Right lung (tissue), 5 donors: ENCODE measurements around the gene UTY. TPM values are rescaled to one million over a fixed set of nuclear protein-coding genes. Genes with fewer than 3 reads are reported as not detected.

Source experiments
- DNase-seq, 2 donors: peaks; one replicate each; pipeline ENCODE4 v3.0.0-alpha.2; 2013
- polyA plus RNA-seq, 5 donors: library from polyadenylated mRNA; unstranded; fragments of 120-200 nt; gene quantifications; one replicate each; pipeline versions ENCODE4 v1.2.1 to v1.2.3, GENCODE V29; 2013; ENCODE audit warnings: inconsistent platforms in 1 of 5, low replicate concordance in 1 of 5; ENCODE audit not compliant: insufficient read length in 5 of 5, insufficient read depth in 1 of 5

Gene UTY
- polyA plus RNA-seq, 5 donors, result 0.05 to 29.4 (median 0.29) TPM

GRCh38 chrY:13416869-13417661, 62.8 kb downstream of the UTY start:
- no peak for DNase-seq

- DNase-seq, result no peak
Measured at GRCh38 chrY:13415556-13415955, 64.3 kb downstream of the UTY start.

GRCh38 chrY:13398876-13399275, 81.0 kb downstream of the UTY start:
- no peak for DNase-seq

- DNase-seq, result no peak
Measured at GRCh38 chrY:13381110-13381683, 98.6 kb downstream of the UTY start.

GRCh38 chrY:13370868-13371800, 108.7 kb downstream of the UTY start:
- DNase-seq, result no peak

- DNase-seq, result no peak
Measured at GRCh38 chrY:13370245-13370644, 109.6 kb downstream of the UTY start.

- no peak for DNase-seq
Measured at GRCh38 chrY:13368513-13368845, 111.4 kb downstream of the UTY start.

- no peak for DNase-seq
Measured at GRCh38 chrY:13363641-13364040, 116.2 kb downstream of the UTY start.

GRCh38 chrY:13362662-13363061, 117.2 kb downstream of the UTY start:
- DNase-seq, result no peak

GRCh38 chrY:13361656-13362636, 117.9 kb downstream of the UTY start:
- no peak for DNase-seq

- DNase-seq, result no peak
Measured at GRCh38 chrY:13351443-13351842, 128.4 kb downstream of the UTY start.

- DNase-seq, result no peak
Measured at GRCh38 chrY:13347106-13347505, 132.7 kb downstream of the UTY start.

GRCh38 chrY:13345549-13345948, 134.3 kb downstream of the UTY start:
- DNase-seq, result no peak

- DNase-seq, result no peak
Measured at GRCh38 chrY:13343307-13343946, 136.4 kb downstream of the UTY start.

- DNase-seq, result no peak
Measured at GRCh38 chrY:13339939-13340338, 139.9 kb downstream of the UTY start.

GRCh38 chrY:13339381-13339780, 140.5 kb downstream of the UTY start:
- DNase-seq, result no peak

GRCh38 chrY:13338711-13339110, 141.1 kb downstream of the UTY start:
- no peak for DNase-seq

- DNase-seq, result no peak
Measured at GRCh38 chrY:13337934-13338333, 141.9 kb downstream of the UTY start.

GRCh38 chrY:13333791-13334190, 146.0 kb downstream of the UTY start:
- DNase-seq, result no peak

- DNase-seq, result no peak
Measured at GRCh38 chrY:13330651-13331050, 149.2 kb downstream of the UTY start.

- DNase-seq, result no peak
Measured at GRCh38 chrY:13312966-13313365, 166.9 kb downstream of the UTY start.
